H1 (cell line): ENCODE measurements around the gene INPP4B. TPM values are rescaled to one million over a fixed set of nuclear protein-coding genes. Genes with fewer than 3 reads are reported as not detected.

Experiments
- MAX ChIP-seq: IDR thresholded peaks from 2 replicates; pipeline ENCODE4 v1.6.1; 2012; ENCODE audit warnings: inconsistent platforms
- NANOG ChIP-seq: IDR thresholded peaks from 2 replicates; pipeline ENCODE4 v1.6.1; 2011; ENCODE audit warnings: low read length, low read depth, mild to moderate bottlenecking, inconsistent platforms; ENCODE audit not compliant: insufficient read depth, poor library complexity, severe bottlenecking
- RBBP5 ChIP-seq: IDR thresholded peaks from 2 replicates; pipeline ENCODE4 v1.7.1; 2012; ENCODE audit warnings: low read depth, mild to moderate bottlenecking, inconsistent platforms, low read length, moderate library complexity, borderline replicate concordance
- polyA plus RNA-seq, 7 experiments: library from polyadenylated mRNA; depleted of rRNA in 3 of 7; stranded (reverse) in 5 of 7; unstranded in 2 of 7; fragments of >200 nt in 5 of 7; fragments of 200-250 nt in 2 of 7; gene quantifications; 1 replicate in 5 of 7; 2 replicates in 1 of 7; 4 replicates in 1 of 7; pipeline versions ENCODE4 v1.2.1 to v1.2.3, GENCODE V29; 2011 to 2013; ENCODE audit warnings: missing spikeins in 2 of 7, mixed read lengths in 2 of 7
- total RNA-seq: library from RNA; stranded (reverse); fragmentation: NEBNext Ultra II Directional; extraction: Animal tissue kit (Norgen Biotek cat#: 25700); gene quantifications from 2 replicates; pipeline ENCODE4 v1.2.1, GENCODE V29; 2021

INPP4B gene
- total and polyA plus RNA-seq, 2 of the 8 experiments (the other 6 are each of a cell fraction or from before 2014, with no cell fraction given): 0.11 to 0.54 TPM

GRCh38 chr4:142435599-142436235, 410.4 kb downstream of the INPP4B start (continued):
- peak; percentile 54 for TF ChIP-seq NANOG
- peak; percentile 90; the same call in 1 of the 2 replicates for TF ChIP-seq RBBP5
- TF ChIP-seq MAX: 0 out of 2 replicates have a peak, but pooled peaks have one; percentile 25
